Right lobe of liver (tissue), 6 donors: ENCODE measurements around the gene INO80. TPM values are rescaled to one million over a fixed set of nuclear protein-coding genes. Genes with fewer than 3 reads are reported as not detected.

Experiments
- ATAC-seq, 4 donors: fragments of 200-7000 bp; cut with Tn5 transposase; one replicate each; pipeline ENCODE4 v1.9.1; 2020; ENCODE audit warnings: mild to moderate bottlenecking in 4 of 4, moderate library complexity in 4 of 4
- DNase-seq, 3 donors: peaks; one replicate each; pipeline ENCODE4 v3.0.0-alpha.2; 2020
- H3K27ac ChIP-seq, 3 donors: fragments of 200-600 bp; one replicate each; pipeline ENCODE4 v1.8.0; 2022
- H3K27me3 ChIP-seq, 2 donors: fragments of 200-600 bp; one replicate each; pipeline ENCODE4 v1.8.0; 2022
- H3K36me3 ChIP-seq, 4 donors: fragments of 200-600 bp; sonication (generic) in 1 of 4; one replicate each; pipeline versions ENCODE4 v1.5.1 to v1.8.0; 2017 to 2022; ENCODE audit warnings: control low read depth in 1 of 4
- H3K4me1 ChIP-seq, 4 donors: fragments of 200-600 bp; sonication (generic) in 1 of 4; one replicate each; pipeline versions ENCODE4 v1.5.1 to v1.8.0; 2017 to 2022; ENCODE audit warnings: control low read depth in 1 of 4
- H3K4me3 ChIP-seq, 3 donors: fragments of 200-600 bp; one replicate each; pipeline ENCODE4 v1.8.0; 2022
- H3K9me3 ChIP-seq, 4 donors: fragments of 200-600 bp; sonication (generic) in 1 of 4; one replicate each; pipeline versions ENCODE4 v1.5.1 to v1.8.0; 2017 to 2022; ENCODE audit warnings: control low read depth in 1 of 4
- POLR2A ChIP-seq: fragments of 450-650 bp; IDR thresholded peaks from one replicate; pipeline ENCODE4 v1.6.1; 2017; ENCODE audit warnings: antibody characterized with exemption, mild to moderate bottlenecking
- WGBS: methylation state at CpG from one replicate; pipeline ENCODE4 v1.1.6; 2018; ENCODE audit warnings: low coverage, low lambda C conversion rate; ENCODE audit not compliant: insufficient coverage; ENCODE audit errors: missing lambda C conversion rate; 5-methylcytosine and 5-hydroxymethylcytosine counted together
- intact Hi-C, 2 donors: fragments of 100-400 bp; cut with DNase I; formaldehyde crosslinking; loops; one replicate each; pipeline versions ENCODE4 v1.11.2 to v1.14.1; 2022
- total RNA-seq, 6 experiments: library from RNA; depleted of rRNA in 2 of 6; stranded (reverse); fragments of >200 nt in 2 of 6; fragmentation: NEBNext Ultra II Directional in 3 of 6; extraction: Animal tissue kit (Norgen Biotek cat#: 25700) in 3 of 6; gene quantifications; one replicate each; pipeline versions ENCODE4 v1.1.0 to v1.2.4, GENCODE V29; 2016 to 2023
- TF ChIP-seq, protein P1 (sequence below), 4 donors: fragments of 200-600 bp in 3 of 4; fragments of 450-650 bp in 1 of 4; IDR thresholded peaks; one replicate each; pipeline versions ENCODE4 v1.5.1 to v1.8.0; 2016 to 2022; ENCODE audit warnings: antibody characterized with exemption in 4 of 4, mild to moderate bottlenecking in 2 of 4
- donor health status: DM: no; HTN: yes; CAD: no.
- donor health status: DM: no; HTN: no; CAD: no.
- donor health status: DM: no; HTN: no; CAD: no.
- donor health status: DM: no; HTN: yes; CAD: no.
- donor health status: DM: no; HTN: yes; CAD: no.

The INO80 gene
- total RNA-seq, 6 experiments from 2014 or later, result 7.8 to 12.5 (median 11.2) TPM

GRCh38 chr15:40949756-40950207, 166.3 kb downstream of the INO80 start:
- Histone ChIP-seq H3K4me3 (no peak overlapping the region), H3K36me3 (no peaks in the 10 kb centered on the region), H3K27me3 (no peaks in the 10 kb centered on the region), H3K9me3 (no peaks in the 10 kb centered on the region), H3K4me1 (peaks cover 0 to 29% (median 9%) of the 10 kb centered on the region in 4 donors), H3K27ac (peak overlapping the region; percentile 51 to 89 (median 86))
- DNase-seq, result peak in 1 of 3 donors; percentile 83
- ATAC-seq, result peak; percentile 68 to 79 (median 74)
- 23% methylated on average over 7 of the region's 7 CpGs for WGBS
- intact Hi-C loops, result no loop called here
- TF ChIP-seq, protein P1, sequence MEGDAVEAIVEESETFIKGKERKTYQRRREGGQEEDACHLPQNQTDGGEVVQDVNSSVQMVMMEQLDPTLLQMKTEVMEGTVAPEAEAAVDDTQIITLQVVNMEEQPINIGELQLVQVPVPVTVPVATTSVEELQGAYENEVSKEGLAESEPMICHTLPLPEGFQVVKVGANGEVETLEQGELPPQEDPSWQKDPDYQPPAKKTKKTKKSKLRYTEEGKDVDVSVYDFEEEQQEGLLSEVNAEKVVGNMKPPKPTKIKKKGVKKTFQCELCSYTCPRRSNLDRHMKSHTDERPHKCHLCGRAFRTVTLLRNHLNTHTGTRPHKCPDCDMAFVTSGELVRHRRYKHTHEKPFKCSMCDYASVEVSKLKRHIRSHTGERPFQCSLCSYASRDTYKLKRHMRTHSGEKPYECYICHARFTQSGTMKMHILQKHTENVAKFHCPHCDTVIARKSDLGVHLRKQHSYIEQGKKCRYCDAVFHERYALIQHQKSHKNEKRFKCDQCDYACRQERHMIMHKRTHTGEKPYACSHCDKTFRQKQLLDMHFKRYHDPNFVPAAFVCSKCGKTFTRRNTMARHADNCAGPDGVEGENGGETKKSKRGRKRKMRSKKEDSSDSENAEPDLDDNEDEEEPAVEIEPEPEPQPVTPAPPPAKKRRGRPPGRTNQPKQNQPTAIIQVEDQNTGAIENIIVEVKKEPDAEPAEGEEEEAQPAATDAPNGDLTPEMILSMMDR (IDR thresholded peaks at IDR 0.05), result no peak
- no peak for TF ChIP-seq POLR2A

- DNase-seq, result no peak
- WGBS, result 72% methylated on average over 18 of the region's 21 CpGs
- no peaks in the 10 kb centered on the region for H3K36me3 ChIP-seq
These were observed 167.2 kb downstream of the INO80 start for GRCh38 chr15:40948706-40949473.

GRCh38 chr15:40944510-40945296, 171.4 kb downstream of the INO80 start:
- ATAC-seq, result peak in 2 of 4 donors; percentile 1 to 49
- Histone ChIP-seq H3K36me3 (no peaks in the 10 kb centered on the region), H3K27ac (no peak overlapping the region), H3K4me3 (no peak overlapping the region), H3K9me3 (no peaks in the 10 kb centered on the region), H3K27me3 (no peaks in the 10 kb centered on the region), H3K4me1 (peaks cover 0 to 29% (median 9%) of the 10 kb centered on the region in 4 donors)
- TF ChIP-seq, protein P1 (IDR thresholded peaks at IDR 0.05), result no peak
- TF ChIP-seq POLR2A, result no peak
- no peak for DNase-seq
- intact Hi-C loops, result no loop called here
- WGBS, result 54% methylated on average over 7 of the region's 11 CpGs

More at GRCh38 chr15:40948706-40949473, 167.2 kb downstream of the INO80 start:
- H3K9me3 ChIP-seq, result no peaks in the 10 kb centered on the region
- H3K27me3 ChIP-seq, result no peaks in the 10 kb centered on the region
- H3K4me3 ChIP-seq, result no peak overlapping the region
- peaks cover 0 to 31% (median 9%) of the 10 kb centered on the region in 4 donors for H3K4me1 ChIP-seq
- TF ChIP-seq, protein P1 (IDR thresholded peaks at IDR 0.05), result no peak
- no peak for TF ChIP-seq POLR2A
- intact Hi-C loops, result no loop called here
- H3K27ac ChIP-seq, result peak overlapping the region; percentile 51 to 89 (median 86)
- no peak for ATAC-seq

DNA sequence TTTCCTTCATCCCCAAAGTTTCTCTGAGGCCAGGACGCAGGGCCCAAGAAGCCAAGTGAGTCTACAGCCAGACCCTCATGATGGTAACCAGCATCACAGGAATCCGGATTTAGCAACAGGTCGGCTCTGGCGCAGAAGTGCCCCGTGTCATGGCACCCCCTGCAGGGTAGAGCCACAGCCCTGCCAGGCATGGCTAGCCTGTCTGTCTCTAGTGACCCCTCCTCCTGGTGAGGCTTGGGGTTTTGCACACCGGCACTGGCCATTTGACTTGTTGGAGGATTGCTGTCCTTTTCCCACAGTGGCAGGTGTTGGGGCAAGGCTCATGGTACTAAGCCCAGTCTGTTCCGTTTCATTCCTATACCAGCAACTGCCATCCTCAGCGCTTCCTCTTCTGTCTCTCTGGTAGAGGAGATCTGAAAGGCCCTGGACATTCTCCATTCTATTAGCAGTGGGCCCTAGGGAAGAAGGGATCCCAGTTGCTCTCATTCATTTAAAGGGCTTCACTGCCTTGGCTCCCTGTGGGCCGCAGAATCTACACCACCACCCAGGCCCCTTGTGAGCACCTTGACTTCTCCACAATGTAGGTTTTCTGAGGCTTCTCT, 172.2 kb downstream of the INO80 start:
- DNase-seq (no peak), ATAC-seq (no peak)
- Histone ChIP-seq H3K27me3 (no peaks in the 10 kb centered on the region), H3K4me1 (peaks cover 0 to 22% (median 9%) of the 10 kb centered on the region in 4 donors), H3K4me3 (no peak overlapping the region), H3K27ac (no peak overlapping the region), H3K36me3 (no peaks in the 10 kb centered on the region), H3K9me3 (no peaks in the 10 kb centered on the region)
- TF ChIP-seq, protein P1 (IDR thresholded peaks at IDR 0.05), result no peak
- TF ChIP-seq POLR2A, result no peak
- WGBS, result no CpG with 5 or more reads among the region's 9 CpGs
- intact Hi-C loops, result no loop called here
